Embryonic facial prominence (tissue), 1 donor: ENCODE data around the gene CSNK1G1.
A peak's percentile ranks its signal among the peaks of the same experiment; 100 is the strongest.

ENCODE experiments used
- DNase-seq: peaks from one replicate; pipeline ENCODE4 v3.0.0-alpha.2; 2016; ENCODE audit errors: extremely low spot score

Gene CSNK1G1

DNA sequence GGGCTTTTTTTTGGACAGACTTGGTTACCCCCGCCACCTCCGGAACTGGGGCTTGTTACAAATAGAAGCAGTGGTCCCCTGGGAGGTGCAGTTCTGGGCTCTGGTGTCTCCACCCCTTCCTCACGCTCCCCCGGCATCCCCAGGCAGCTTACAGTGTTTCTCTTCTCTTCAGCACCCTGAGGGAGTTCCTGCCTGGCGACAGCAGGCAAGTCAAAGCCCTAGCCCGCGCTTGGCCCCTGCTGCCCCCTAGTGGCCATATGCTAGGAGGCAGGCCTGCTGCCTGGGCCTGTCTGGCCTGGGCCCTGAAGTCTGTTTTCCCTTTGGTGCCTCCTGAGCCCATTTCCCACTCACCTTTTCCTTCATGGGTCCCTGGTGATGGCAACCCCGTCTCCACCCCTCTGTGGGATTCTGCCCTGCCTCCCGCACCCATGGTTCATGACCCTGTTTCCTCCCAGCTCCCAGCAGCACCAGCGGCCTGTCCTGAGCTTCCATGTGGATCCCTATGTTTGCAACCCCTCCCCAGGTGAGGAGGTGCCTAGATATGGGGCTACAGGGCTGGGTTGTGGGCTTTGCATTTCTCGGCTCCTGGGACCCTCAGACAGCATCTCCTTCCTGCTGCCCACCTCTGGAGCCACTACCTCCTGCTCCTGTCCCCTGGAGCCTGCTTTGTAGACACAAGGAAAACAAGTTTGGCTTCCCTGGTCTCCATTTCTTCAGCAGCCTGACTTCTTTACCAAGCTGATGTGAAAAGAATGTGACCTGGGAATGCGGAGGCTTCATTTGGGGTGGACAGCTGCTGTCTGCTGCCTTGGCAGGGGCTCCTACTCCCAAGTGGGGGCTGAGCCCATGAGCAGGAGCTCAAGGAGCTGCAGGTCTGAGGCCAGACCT, 202.2 kb downstream of the CSNK1G1 start:
- DNase-seq: peak; percentile 40

DNA sequence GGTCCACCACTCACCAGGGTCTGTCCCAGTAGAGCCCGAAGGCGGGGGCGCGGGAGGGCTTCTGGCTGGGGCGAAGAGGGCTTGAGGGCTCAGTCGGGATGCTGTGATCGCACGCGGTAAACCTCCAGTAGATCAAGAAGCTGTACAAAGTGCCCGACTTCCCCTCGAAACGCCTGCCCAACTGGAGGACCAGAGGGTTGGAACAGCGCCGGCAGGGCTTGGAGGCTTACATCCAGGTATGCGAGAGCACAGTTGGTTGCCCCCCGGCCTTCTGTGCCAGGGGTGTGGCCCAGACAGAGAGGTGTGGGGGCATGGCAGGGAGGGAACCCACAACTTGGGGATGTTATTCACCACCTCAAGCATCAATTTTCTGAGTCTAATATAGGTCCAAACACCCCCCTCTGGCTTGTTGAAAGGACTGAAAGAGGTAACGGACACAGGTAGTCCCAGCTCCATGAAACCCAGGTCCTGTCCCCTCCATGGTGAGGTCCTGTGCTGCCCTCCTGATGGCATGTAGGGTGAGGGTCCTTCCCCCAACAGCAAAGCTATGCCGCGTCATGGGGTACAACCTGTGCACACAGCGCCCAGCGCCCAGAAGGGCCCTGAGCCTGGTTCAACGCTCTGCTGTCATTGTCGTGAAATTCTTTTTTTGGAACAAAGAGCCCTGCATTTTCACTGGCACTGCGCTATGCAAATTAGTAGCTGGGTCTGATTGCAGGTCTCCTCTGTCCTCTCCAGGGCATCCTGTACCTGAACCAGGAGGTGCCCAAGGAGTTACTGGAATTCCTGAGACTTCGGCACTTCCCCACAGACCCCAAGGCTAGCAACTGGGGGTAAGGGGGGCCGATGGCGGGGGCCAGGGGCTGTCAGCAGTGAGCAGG, 203.2 kb downstream of the CSNK1G1 start:
- DNase-seq: no peak

DNA sequence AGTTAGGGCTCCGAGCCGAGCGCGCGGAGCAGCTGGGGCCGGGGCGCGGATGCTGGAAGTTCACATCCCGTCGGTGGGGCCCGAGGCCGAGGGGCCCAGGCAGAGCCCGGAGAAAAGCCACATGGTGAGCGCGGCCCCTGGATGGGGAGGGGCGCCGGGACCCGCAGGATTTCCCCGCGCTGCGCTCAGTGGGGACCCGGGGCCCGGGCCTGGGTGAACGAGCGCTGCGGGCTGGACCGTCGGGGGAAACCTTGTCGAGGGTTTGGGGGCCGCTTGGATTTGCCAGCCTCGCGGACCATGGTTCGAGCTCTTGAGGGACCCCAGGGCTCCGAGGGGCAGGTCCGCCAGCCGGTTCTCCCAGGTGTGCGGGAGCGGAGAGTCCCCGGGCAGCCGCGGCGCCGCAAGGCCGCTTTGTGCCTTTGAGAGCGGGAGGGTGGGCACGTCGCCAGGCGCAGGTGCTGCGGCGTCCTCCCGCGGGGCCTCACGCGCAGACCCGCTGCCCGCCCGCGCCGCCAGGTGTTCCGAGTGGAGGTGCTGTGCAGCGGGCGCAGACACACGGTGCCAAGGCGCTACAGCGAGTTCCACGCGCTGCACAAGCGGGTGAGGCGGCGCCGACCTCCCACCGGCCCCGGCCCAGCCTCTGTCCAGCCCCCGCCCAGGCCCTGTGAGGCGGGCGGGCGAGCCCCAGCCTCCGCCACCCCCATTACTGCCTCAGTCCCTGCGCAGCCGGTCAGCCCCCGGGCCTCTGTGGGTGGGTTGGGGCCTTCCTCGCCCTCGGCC, 204.1 kb downstream of the CSNK1G1 start, which contains the start of gene SNX22:
SNX22 (plus strand) TSS at position 5 of the 780 bp plus-strand sequence; CDS start at position 50, 45 bp downstream.
- DNase-seq: no peak

DNA sequence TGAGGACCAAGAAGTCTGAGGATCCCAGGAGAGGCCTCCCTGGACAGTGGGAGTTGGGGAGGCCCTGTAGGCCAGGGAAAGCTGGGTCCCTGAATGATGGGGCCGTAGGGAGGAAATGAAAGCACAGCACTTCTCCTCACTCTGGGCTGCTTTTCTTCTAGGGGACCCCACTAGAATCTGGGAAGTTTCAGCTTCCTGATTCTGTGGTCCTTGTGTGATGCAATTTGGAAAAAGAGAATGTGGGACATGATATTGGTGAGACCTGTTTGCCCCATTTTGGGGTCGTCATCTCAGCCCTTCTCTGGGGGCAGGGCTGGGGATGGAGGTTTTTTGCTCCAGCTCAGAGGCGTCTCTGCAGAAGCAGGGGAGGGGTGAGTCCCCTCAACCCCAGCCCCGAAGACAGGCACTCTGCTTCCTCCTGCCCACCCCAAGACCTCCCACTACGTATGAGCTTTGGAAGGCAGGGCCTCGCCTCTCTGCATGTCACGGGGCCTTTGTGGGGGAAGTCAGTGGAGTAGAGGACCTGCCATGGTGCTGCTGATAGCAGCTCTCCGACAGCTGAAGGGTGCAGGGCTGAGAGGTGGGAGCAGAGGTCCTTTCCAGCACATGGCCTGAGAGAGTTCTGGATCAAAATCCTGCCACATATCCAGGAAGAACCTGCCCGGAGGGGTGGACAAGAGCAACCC, 205.9 kb downstream of the CSNK1G1 start:
- DNase-seq: no peak

DNA sequence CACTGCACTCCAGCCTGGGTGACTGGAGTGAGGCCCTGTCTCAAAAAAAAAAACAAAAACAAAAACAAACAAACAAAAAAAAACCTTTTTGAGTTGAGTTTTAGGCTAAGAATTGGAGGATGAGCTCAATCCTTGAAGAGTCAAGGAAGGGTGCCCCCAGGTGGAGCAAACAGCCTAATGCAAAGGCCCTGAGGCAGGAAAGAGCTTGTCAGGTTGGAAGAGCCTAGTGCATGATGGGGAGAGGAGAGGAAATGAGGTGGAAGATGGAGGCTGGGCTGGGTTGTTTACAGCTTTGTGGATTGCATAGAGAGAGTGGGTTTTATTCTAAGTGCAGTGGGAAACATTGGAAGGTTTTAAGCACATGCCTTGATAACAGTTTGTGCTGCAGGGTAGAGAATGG, 206.5 kb downstream of the CSNK1G1 start:
- DNase-seq: no peak

DNA sequence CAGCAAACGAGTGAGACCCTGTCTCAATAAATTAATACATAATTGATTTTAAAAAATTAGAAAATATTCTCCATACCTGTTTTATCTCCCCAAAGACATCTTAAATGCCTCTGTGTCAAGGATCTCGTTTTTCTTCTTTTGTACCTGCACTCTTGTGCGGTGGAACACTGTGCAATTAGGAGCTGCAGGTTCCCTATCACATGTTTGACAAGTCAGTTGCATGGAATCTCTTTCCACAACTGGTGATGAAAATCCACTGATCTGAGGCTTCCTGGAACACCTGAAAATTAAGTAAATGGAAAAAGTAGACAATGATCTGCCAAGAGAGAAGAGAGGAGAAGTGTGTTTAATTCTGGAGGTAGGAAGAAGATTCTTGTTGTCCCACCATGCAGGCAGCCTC, 207.4 kb downstream of the CSNK1G1 start:
- no peak for DNase-seq

DNA sequence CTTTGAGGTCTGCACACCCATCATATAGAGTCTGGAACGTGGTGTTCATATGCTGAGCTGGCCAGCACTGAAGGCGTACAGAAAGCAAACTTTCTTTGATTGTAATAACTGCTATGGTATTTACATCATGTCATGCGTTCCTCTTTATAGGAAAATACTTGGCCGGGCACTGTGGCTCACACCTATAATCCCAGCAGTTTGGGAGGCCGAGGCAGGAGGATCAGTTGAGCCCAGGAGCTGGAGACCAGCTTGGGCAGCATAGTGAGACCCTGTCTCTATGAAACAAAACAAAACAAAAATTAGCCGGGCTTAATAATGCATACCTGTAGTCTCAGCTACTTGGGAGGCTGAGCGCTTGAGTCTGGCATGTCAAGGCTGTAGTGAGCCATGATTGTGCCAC, 207.8 kb downstream of the CSNK1G1 start:
- DNase-seq: no peak

DNA sequence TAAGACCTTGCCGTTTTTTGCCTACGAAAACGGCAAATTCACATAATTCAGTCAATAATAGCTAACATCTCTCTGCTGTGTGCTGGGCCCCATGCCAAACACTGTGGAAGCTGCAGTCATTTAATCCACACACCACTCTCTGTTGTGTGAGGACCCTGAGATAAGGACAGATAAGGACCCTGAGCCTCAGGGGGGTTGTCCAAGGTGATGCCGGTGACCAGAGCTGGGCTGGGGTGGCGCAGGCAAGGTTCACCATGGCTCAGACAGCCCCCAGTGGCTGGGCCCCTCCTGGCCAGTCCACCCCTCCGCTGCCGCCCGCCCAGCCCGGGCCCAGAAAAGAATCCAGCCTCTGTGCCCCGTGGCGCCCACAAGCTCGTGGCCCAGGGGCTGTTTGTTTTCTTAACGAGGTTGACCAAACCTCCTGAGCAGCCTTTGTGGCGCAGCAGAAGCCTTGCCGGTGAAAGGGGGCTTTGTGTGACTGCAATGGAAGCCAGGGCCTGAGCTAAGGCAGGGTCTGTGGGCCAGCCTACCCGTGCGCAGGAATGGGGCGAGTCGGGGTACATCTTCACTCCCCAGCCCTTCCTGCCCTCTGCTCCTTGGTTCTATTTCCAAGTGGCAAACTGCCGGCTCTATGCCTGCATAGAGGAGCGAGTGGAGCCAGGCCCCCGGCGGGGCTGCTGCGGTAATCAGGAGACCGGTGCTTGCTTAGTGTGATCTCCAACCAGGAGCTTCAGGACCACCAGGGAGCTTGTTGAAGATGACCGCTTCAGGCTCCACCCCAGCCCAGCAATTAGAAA, 208.9 kb downstream of the CSNK1G1 start:
- no peak for DNase-seq

DNA sequence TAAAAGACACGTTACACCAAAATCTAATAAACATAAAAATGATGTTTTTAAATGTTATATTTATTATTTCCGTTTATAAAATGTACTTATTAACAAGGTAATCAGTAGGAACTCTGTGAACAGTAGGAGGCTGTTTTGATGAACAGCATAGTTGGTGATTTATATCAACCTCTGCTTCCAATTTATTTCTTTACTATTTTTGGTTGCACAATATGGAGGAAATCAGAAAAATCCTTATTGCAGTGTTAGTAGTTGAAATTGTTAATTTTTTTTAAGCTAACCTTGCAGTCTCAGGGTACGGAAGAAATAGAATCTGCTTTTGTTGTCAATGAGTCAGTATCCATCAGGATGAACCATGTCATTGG, 209.5 kb downstream of the CSNK1G1 start:
- DNase-seq: no peak

DNA sequence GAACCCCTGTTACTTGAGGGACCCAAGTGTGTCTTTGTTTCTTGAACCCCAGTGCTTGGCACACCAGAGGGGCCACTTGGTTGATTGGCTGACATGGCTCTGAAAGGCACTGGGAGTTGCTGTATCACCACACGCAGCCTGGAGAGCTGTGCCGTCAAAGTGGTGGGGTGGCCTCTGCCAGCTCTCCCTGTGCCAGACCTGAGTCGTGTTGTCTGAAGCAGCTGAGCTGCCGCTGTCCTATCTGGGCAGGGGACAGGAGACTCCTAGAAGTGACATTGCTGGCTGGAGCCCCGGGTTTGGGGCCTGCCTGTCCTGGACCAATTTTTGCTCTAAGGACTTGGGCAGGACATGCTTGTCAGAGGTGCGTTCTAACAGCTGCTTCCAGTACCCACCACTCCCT, 209.9 kb downstream of the CSNK1G1 start:
- no peak for DNase-seq

DNA sequence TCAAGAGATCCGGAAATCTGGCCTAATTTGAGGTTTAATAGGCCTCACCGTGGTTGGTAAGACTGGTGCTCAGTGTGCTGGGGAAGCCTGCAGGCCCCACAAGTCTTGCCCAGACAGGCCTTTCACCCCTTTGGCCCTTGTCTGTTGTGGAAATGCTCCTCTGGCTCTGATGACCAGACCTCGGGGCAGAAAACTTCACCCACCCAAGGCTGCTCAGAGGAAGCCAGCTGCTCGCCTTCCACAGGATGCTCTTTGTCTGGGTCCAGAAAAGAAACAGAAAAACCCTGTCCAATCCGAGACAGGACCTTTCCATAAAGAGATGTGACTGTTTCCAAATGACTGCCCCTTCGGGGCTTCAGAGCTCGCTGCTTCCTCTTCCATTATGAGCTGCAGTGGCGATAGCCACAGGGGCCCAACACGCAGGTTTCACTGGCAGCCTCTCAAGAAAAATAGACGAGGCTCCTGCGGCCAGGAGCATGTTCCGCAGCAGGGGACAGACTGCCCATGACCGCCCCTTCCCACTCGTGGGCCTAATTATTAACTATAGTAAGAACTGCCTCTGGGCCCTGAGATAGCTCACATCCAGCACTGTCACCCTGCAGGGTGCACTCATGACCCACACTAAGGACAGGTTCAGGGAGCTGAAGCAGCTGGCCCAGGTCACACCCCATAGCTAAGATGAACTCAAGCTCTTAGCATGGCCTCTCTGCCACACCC, 211.2 kb downstream of the CSNK1G1 start:
- no peak for DNase-seq

DNA sequence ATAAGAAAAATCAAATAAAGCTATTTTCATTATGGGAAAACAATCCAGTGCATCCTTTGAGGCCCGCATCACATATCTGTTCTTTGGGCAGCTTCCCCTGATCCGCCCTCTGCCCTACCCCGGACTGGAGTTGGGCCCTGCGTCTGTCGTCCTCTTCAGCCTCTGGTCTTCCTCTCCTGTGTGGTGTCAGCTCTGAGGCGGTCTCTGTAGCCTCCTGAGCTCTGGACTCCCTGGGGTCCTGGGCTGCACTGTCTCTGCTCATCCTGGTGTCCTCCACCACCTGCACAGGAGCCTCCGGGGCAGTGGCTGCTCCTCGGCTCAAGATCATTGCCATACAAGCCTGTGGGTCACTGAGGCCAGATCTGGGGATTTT, 211.8 kb downstream of the CSNK1G1 start:
- no peak for DNase-seq

DNA sequence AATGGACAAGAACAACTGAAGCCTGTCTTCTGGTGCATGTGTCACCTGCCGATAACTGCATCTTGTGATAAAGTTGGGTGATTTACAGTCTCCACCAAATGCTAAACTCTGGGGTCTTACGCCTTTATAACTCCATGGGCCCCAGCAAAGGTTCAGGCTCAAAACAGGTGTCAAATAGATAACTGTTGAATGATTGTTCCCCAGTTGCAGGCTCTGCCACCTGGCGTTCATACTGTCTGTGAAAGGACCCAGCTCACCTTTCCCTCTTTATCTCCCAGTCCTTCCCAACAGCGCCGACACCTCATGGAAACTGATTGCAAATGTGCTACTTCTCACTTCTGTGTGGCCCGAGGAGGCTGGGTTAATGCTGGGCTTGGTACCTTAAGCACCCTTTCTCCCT, 212.7 kb downstream of the CSNK1G1 start:
- no peak for DNase-seq

DNA sequence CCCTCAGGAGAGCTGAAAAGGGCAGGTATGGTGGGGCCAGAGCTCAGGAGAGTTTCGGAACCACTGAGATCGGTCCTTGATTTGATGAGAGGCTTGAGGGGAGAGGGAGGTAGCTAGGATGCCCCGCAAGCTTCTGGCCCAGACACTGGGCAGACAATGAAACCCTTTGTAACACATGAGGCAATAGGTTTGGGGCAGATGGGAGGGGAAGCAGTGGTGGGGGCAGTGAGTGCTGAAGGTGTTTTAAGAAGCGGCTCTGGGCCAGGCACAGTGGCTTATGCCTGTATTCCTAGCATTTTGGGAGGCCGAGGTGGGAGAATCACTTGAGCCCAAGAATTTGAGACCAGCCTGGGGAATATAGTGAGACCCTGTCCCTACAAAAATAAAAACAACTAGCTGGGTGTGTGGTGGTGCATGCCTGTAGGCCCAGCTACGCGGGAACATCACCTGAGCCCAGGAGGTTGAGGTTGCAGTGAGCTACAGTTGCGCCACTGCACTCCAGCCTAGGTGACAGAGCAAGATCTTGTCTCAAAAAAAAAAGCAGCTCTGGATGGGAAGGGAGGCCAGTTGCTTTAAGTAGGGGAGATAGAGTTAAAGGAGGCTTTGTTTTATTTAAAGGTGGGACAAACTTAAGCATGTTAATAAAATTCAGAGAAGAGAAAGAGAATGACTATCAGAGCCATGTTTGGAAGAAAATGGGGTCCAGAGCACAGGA, 214.0 kb downstream of the CSNK1G1 start:
- DNase-seq: no peak

DNA sequence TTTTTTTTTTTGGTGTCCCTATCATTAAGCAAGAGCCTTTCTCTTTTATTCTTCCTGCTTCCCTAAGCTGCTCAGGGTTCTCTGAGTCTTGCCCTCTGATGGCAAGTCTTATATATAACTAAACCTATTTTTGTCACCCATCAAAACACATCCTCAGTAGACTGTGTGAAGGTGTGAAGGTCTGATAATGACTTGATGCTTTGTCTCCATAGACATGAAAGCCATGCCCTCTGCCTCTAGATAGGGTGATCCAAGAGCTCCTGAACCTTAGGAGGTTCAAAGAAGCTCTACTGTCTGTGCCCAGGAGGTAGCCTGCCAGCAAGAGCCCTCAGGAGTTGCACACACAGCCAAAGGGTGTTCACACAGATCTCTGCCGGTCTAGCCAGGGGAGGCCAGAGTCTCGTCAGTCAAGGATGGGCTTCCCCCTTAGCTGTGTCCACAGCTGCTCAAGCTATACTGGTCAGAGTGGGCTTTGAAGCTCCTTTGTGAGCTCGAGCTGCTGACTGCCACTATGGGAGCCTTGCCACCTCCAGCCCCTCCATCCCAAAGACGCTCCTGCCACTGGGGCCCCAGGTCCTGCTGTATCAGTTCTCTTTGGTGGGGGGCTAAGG, 217.5 kb downstream of the CSNK1G1 start:
- no peak for DNase-seq

DNA sequence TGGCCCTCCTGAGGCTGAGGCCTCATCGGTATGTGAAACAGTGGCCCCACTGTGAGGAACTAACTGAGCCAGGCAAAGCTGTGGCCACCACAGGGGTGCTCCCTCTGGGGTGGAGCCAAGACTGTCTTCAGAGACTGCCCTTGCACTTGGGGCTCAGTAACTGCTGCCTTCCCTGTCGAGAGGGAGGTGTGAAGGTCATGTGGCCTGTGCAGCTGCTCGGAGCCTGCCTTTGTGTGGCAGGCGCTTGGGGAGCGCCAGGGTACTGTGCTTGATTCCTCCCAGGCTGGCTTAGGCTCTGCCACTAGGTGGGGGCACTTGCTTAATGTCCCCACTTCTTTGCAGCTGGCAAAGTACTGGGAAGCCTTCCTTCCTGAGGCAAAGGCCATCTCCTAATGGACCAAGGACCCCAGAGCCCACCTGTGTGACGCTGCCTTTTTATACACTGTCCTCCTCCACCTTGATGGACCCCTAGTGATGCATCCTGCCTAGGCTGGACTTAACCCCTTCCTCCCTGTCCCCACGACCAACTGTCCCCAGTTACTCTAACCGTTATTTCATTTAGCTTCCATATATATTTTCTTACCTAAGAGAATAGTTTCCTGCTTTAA, 218.6 kb downstream of the CSNK1G1 start:
- no peak for DNase-seq

DNA sequence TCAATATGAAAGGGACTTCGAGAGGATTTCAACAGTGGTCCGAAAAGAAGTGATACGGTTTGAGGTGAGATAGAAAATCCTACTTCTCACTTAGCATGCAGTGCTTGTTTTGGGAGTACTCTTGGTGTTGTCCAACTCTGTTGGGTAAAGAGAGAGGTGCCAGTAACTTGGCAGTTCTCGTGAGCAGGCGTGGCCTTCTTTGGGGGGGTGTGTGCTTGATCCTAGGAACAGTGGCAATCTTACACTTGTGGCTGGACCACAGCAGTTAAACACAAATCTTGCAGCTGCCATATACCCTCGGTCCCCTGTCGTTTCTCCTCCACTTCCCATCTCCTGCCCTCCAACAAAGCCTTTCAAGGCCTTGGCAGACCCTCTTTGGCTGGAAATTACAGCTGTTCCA, 219.6 kb downstream of the CSNK1G1 start:
- DNase-seq: no peak

DNA sequence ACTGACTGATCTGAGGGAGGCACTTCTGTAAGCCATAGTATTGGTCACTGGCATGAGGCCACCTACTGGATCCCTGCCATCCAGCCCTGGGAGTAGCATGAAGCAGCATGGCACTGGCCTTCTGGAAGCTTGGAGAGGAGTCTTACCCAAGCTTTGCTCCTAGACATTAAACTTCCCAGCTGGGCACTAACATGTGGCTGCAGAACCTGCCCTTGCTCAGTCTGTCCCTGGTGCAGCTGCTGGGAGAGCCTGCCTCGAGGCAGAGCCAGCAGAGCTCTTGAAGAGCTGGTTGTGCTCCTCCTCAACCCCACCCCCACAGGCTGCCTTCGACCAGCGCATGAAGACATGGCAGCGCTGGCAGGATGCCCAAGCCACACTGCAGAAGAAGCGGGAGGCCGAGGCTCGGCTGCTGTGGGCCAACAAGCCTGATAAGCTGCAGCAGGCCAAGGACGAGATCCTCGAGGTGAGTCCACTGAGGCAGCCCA, 221.6 kb downstream of the CSNK1G1 start:
- DNase-seq: no peak
